Activated gamma-delta T cell treated with Interleukin-2 at 50 U/mL for 16 hours (primary cell): Measurements from ENCODE around the gene TKTL1.

Experiments used
- DNase-seq: peaks from one replicate; pipeline ENCODE4 v3.0.0-alpha.2; 2020

Gene TKTL1

DNA sequence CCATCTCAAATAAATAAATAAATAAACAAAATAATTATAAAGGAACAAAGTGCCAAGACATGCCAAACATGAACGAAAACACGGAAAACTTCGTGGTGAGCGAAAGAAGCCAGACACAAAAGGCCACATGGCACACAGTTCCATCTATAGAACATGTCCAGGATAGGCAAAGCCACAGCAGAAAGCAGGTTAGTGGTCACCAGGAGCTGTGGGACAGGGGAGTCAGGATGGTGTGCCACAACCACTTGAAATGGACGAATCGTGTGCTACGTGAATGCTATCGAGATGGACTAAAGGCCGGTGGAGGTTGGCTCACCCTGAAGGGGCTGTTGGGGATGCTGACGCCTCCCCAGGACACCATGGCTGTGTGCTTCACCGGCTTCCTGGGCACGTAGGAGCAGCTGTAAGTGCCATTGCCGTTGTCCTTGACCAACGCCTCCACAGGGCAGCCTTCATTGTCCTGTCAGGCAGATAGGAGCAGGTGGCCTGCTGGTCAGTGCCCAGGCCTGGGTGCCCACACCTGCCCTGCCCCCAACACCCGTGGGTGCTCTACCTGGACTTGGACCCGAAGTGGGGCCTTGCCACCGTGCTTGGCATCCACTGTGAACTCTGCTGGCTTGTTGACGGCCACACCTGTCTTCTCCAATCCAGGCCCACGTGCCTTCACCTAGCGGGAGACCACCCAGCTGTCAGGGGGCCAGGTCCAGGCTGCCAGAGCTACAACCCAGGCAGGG, 68.3 kb downstream of the TKTL1 start:
- no peak for DNase-seq

DNA sequence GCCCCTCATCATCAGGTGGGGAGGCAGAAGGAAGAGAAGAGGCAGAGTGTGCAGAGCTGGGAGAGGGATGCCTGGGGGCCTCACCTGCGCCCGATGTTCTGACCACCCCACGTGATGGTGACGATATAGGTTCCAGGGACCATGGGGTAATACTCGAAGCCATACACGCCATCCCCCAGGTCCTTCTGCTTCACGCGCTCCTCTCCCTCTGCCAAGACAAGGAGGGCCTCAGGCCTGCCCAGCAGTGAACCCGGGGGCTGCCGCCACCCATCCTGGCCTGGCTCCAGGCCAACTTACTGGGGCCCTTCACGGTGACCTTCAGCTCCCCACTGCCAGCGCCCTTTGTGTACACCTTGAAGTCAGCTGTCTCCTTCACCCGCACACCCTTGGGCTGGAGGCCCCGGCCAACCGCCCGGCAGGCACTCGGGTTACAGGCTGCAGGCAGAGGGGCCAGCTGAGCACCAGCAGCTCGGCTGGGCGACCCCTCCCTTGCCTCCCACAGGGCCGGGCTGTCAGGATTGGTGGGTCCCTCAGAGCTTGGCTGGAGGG, 69.5 kb downstream of the TKTL1 start:
- no peak for DNase-seq

DNA sequence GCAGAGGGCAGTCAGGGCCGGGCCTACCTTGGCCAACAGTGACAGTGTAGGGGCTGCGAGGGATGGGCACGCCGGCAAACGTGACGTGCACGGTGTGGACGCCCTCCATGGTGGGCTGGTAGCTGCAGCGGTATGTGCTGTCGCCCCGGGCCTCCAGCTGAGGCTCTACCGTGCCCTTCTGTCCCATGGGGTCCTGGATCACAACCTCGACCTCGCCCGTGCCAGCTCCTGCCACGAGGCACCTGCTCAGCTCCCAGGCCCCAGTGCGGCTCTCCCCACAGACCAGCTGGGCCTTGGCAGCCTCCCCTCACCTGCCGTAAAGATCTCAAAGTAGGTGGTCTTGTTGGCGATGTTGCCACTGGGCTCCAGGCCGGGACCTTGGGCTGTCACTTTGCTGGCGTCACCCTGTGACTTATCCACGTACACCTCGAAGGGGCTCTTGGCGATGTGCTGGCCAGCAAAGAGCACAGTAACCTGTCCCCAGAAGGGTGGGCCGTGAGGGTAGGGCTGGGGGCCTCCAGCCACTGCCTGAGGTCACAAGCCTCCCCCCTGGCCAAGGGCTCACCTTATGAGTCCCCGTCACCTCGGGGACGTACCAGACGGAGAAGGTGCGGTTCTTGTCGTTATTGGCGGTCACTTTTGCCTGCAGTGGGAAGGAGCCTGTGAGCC, 70.5 kb downstream of the TKTL1 start:
- no peak for DNase-seq

DNA sequence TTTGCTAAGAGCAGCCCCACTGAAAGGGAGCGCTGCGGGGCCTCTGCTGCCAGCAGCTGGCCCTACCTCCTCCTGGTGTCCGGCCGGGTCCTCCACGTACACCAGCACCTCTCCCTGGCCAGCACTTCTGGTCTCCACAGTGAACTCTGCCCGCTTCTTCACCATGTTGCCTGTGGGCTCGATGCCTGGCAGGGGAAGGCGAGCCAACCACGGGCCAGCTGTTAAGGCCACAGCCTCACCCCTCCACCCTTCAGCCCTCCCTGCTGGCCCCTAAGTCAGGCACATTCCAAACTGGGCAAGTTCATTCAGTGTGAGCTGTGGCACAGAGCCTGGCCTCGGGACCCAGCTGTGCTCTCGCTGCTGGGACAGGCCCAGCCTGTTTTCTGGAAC, 71.1 kb downstream of the TKTL1 start:
- DNase-seq, result no peak

DNA sequence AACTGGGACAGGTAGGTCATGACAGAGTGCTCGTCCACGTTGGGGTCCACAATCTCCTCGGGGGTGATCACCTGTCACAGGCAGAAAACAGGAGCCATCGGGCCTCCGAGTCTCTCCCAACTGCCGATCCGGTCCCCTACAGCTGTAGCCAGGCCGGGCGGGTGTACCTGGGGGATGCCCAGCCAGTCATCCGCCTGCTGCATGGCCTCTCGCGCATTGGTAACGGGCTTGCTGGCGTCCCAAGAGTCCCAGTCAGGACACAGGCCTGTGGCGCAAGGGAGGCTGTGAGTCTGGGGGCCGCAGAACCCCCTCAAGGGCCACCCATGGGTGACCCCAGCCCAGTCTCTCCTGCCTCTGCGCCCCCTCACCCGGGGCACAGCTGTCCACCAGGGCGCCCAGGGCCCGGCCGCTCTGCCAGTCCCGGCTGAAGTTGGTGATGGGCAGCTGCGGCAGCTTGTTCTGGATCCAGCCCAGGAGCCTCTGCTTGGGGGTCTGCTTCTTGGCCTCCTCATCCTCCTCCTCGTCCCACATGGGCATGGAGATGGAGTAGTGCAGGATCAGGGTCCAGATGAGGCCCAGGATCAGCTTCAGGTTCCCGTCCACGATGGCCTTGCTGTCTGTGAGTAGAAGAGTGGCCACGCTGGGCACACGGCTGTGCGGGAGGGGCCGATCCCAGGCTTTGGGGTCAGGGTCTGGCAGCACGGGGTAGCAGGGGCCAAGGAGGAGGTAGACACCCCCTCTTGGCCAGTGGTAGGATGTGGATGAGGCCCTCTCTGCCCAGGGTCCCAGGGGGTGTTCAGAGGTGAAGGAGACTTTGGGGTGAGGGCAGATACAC, 72.1 kb downstream of the TKTL1 start:
- DNase-seq, result no peak

DNA sequence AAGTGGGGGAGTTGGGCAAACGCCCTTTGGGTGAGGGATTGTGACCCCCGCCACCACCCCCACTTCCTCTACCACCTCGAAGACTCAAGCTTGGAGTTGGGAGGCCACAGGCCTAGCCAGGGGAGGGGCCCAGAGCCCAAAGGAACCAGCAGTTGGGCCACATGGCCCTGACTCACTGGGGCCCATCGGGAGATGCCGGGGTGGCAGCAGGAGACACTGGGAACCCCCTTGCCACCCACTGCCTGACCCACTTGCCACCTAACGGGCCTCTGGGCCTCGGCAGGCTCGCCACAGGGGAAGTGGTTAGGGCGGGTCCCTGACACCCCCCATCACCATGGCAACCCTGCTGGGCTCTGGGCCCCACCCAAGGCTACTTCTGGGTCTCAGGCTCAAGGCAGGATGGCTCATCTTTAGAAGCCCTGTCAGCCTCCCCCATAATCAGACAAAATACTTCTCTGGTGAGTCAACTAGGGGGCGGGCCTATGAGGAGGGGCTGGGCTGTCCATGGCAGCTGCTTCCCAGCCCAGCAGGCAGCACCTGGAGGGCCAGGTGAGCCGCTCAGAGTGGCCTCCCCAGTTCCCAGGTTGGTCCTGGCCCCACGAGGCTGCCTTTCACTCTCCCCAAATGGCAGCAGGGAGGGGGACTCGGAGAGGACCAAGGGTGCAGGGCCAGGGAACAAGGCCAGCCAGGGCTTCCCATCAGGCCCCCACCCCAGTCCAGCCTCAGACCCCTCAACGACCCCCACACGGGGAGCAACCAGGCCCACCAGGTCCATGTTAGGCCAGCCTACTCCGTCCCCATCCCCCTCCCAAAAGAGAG, 73.2 kb downstream of the TKTL1 start:
- DNase-seq, result peak; percentile 96

DNA sequence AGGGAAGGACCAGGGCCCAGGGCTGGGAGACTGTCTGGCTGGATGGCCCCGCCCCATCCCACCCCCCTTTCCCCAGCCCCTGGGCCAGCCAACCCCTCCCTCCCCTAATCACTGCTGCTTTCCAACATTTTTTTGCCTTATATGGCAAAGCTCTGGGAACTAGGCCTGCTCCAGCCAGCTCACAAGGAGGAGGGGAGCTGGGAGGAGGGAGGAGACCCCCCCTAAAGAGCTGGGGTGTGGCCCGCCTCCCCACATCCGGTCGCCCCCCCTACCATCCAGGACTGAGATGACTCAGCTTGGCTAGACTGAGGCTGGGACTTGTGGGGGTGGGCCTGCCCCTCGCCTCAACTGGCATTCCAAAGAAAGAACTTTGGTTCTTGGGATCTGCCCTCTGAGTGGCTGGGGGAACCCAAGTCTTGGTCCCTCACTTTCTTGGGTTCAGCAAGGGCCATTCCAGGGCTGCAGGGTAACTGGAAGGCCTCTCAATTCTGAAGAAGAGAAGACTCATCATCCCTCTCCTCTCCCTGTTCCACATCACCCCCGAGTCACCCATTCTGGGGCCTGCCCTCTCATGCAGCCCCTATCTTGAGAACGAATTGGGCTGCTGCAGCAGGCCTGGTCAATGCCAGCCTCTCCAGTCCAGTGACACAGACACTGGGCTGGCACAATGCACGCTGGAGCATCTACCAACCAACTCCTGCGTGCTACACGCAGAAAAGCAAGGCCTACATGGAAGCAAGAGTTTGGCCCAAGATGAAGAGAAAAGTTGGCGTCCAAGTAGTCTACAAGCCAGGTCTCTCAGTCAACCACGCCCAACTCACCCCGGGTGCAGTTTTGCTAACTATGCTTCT, 74.1 kb downstream of the TKTL1 start:
- peak; percentile 78 for DNase-seq

DNA sequence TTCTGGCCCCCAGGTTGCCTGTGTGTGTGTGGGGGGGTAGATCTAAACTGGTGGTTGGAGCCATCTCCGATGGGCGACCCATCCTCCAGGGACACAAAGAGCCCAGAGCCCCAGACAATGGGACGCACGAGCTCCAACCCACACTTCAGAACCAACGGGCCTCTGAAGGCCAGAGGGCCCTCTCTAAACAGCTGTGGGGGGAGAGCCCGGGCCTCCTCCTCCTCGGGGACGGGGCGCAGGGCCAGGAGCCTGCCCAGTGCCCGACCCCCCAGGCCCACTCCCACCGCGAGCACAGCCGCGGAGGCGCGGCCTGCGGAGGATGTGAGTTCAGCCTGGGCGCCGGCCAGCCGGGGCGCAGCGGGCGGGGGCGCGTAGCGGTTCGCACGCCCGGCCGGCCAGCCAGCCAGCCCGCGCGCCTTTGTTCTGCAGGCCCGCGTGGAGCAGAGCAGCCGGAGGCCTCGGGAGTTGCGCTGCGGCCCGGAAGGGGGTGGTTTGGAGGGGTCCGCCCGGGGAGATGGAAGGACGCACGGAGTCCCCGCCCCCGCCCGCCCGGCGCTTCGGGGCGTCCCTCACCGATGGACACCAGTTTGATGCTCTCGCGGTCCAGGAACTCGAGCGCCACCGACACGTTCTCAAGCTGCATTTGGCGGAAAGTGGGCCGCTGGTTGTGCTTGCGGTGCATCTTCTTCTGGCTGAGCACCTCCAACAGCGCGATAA, 74.9 kb downstream of the TKTL1 start:
- no peak for DNase-seq

DNA sequence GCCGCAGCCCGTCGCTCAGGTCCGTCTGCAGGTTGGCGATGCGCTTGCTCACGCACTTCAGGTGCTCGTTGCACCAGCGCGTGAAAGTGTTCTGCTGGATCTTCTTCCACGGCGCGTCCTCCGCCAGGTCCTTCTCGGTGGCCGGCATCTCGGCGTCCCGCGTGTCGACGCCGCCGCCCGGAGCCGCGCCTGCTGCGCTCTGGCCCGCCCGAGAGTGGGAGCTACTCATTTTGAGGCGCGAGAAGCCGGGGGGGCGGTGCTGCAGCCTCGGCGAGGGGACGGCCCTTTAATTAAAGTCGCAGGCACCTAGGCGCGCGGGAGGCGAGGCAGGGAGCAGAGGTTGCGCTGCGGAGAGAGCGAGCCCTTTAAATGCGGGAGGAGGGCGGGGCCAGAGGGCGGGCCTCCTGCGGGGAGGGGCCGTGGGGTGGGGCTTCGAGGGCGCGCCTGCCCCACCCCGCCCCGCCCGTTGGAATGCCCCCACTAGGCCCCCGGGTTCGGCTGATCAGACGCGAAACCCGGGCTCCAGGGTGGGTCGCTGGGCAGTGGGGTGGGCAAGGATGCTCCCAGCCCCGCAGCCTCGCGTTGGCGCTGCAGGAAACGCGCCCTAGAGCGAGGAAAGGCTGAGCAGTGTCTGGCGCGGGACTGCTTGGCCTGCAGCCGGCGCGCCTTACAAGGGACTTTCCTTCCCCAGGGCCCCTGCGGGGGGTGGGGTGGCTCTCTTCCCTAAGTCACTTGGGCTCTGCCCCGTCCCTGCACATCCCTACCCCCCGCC, 75.6 kb downstream of the TKTL1 start:
- peak; percentile 91 for DNase-seq

DNA sequence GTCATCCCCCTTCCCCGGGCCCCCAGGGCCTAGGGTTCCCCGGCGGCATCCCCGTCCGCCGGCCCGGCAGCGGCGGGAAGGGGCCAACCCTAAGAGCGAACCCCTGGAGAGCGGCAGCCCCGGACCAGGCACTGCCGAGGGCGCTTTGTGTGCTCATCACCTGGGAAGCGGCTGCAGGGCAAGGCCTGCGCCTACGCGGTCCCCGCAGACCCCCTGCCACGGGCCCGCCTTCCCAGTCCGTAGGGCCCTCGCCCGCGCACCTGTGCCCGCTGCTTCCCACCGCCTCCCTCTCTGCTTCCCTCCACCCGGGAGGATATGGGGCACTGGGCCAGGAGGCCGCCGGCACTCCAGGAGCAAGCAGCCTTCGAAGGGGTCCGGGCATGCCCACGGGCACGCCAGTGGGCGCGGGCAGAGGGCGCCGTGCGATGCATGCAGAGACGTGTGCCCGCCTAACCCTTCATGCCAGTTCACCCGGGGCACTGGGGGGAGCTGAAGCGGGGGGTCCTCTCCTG, 76.2 kb downstream of the TKTL1 start:
- DNase-seq, result no peak

DNA sequence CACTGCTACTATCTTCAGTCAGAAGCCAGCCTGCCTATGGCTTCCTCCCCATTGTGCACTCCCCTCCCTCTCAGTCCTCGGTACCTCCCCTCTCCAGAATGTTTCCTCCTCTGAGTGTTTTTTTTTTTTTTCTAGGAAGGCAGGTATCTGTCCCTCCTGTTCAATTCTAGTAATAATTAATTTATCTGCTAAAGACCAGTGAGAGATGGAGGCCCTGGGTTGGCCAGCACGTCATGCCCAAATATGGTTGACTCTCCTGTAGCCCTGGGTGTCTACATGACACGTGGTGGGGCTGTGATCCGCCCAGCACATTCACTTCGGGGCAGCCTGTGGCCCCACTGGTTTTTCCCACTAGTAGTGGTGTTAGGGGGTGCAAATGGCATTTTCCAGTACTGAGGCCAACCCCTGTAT, 77.0 kb downstream of the TKTL1 start:
- no peak for DNase-seq

DNA sequence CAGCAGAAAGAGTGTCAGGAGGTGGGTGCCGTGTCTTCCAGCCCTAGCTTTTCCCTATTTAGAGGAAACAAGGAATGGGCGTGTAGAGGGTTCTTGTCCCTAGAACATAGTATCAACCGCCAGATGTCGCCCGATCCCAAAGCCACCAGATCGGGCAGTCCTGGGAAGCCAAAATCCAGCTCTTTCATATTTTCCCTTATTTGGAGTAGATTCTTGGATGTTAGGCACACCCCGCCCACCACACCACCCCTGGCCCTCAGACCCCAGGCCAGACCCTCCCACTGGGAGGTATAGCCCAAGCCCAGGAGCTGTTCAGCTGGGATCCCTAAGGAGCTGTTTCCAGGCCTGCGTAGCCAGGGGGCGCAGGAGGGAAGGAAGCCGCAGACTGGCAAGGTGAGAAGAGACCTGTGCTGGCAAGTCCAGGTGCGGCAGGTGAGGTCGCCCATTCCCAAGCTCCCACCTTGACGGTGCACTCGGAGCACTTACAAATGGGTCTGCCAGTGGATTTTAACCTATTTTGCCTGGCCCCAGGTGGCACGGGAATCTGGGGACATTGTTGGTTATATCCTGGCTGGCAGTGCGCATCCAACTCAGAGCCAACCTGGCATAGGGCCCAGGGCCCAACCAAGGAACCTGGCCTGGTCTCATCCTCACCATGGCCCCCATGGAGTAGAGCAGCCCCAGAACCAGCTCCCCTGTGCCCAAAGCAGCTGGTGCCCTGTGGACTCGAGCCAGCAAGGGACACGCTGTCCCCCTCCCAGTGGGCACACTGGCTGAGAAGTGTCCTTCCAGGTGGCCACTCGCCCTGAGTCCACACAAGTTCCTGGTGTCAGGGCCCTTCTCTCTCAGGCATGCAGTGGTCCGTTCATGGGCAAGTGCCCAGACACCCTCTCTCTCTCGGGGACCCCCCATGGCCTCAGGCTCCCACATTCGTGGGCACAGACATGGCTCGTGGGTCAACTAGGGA, 78.0 kb downstream of the TKTL1 start:
- DNase-seq, result no peak

DNA sequence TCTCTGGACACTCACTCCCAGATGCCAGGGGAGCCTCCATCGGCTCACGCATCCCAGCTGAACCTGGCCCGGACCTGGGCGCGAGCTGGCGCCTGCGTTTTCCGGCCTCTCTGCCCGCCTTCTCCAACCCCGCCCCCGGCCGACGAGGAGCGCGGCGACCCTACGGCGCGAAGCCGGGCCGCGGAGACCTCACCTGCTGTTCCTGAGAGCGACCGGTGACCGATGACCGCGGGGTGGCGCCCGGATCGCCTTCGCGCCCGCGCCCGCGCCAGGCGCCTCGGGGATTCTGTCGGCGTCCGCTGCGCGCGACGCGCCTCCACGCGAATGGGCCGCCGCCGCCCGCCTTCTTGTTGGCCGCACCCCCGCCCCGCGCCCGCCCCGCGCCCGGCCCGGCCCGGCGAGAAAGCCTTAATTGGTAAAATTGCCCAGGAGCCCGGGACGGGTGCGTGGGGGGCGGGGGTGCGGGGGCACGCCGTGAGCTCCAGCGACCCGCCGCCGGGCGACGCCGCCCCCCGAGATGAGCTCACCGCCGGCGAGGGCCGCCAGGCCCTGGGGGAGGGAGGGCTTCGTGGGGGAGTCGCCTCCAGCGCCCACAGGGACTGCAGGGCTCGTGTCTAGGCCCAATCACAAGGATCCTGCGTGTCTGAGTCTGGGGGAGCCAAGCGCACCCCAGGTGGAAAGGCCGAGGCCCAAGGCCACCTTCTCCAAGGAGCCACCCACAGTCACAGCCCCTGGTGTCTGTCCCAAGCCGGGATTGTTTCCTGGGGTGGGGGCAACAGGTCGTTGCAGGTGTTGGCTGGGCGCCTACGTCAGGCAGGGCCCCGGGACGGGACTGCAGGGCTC, 78.9 kb downstream of the TKTL1 start, which contains the start of gene FLNA:
FLNA (minus strand) TSS at position 322 of the 843 bp plus-strand sequence. CDS start 3,389 bp downstream, outside the sequence.
- DNase-seq, result no peak

DNA sequence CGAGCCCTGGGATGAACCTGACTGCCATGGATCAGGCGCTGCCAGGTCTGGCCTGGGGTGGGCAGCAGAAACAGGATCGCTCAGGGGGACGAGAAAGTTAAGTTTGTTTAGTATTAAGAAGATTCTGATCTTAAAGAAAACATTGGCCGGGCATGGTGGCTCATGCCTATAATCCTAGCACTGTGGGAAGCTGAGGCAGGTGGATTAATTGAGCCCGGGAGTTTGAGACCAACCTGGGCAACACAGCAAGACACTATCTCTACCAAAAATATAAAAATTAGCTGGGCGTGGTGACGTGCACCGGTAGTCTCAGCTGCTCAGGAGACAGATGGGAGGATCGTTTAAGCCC, 79.5 kb downstream of the TKTL1 start:
- no peak for DNase-seq

DNA sequence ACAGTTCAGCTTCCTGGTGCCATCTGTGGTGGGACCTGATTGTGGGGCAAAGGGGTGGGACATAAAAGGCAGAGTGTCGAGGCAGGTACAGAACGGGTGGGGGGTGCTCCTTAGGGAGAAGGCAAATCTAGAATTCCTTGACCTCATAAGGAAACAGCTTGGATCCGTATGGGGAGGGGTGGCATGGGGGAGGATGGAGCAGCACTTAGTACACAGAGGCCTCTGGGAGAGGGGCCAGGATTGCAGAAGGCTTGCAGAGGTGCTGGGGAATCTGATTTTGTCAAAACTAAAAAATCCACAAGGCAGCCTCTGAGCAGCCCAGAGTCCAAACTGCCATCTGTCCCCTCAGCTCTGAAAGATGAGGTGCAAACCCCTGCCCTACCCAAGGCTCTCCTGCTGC, 81.2 kb downstream of the TKTL1 start:
- no peak for DNase-seq

DNA sequence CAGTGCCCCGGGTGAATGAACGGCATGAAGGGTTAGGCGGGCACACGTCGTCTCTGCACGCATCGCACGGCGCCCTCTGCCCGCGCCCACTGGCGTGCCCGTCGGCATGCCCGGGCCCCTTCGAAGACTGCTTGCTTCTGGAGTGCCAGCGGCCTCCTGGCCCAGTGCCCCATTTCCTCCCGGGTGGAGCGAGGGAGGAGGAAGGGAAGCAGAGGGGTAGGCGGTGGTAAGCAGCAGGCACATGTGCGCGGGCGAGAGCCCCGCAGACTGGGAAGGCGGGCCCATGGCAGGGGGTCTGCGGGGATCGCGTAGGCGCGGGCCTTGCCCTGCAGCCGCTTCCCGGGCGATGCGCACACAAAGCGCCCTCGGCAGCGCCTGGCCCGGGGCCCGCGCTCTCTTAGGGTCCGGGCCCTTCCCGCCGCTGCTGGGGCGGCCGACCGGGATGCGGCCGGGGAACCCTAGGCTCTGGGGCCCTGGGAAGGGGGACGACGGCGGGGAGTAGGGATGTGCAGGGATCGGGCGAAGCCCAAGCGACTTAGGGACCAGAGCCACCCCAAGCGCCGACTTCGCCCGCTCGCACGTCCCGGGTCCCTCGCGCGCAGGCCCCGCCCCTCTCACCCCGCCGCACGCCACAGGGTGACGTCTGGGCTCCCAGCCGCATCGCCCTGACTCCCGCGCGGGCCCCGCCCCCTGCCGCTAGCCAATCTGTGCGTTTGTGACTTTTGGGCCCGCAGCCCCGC, 82.6 kb downstream of the TKTL1 start:
- DNase-seq, result no peak
